HG02852 (cell line): ENCODE data around the gene FLNB.

Experiments
- ATAC-seq: cut with Tn5 transposase; IDR thresholded peaks from one replicate; pipeline ENCODE4 v1.9.1; 2021; ENCODE audit warnings: mild to moderate bottlenecking, moderate library complexity; ENCODE audit not compliant: unreplicated experiment

Gene FLNB

GRCh38 chr3:58006661-58007060, 1.6 kb upstream of the FLNB start:
- ATAC-seq = no peak

- ATAC-seq = peak; percentile 9
Measured at GRCh38 chr3:58009026-58009748, 965 bp downstream of the FLNB start.

- ATAC-seq = no peak
Measured at GRCh38 chr3:58009749-58010535, 1.7 kb downstream of the FLNB start.

- ATAC-seq = no peak
Measured at GRCh38 chr3:58010562-58010961, 2.3 kb downstream of the FLNB start.

- no peak for ATAC-seq
Measured at GRCh38 chr3:58011580-58011979, 3.4 kb downstream of the FLNB start.

GRCh38 chr3:58012302-58012701, 4.1 kb downstream of the FLNB start:
- no peak for ATAC-seq

- no peak for ATAC-seq
Measured at GRCh38 chr3:58013099-58013498, 4.9 kb downstream of the FLNB start.

- no peak for ATAC-seq
Measured at GRCh38 chr3:58013973-58014649, 5.9 kb downstream of the FLNB start.

GRCh38 chr3:58015520-58015915, 7.3 kb downstream of the FLNB start:
- ATAC-seq = no peak

GRCh38 chr3:58016710-58017109, 8.5 kb downstream of the FLNB start:
- ATAC-seq = no peak

- no peak for ATAC-seq
Measured at GRCh38 chr3:58018892-58019742, 10.9 kb downstream of the FLNB start.

GRCh38 chr3:58020783-58021071, 12.5 kb downstream of the FLNB start:
- ATAC-seq = no peak

- no peak for ATAC-seq
Measured at GRCh38 chr3:58021072-58021959, 13.1 kb downstream of the FLNB start.

GRCh38 chr3:58021962-58022361, 13.7 kb downstream of the FLNB start:
- no peak for ATAC-seq

GRCh38 chr3:58022490-58022889, 14.3 kb downstream of the FLNB start:
- no peak for ATAC-seq

- ATAC-seq = no peak
Measured at GRCh38 chr3:58023531-58023930, 15.3 kb downstream of the FLNB start.

GRCh38 chr3:58025406-58025805, 17.2 kb downstream of the FLNB start:
- no peak for ATAC-seq

- no peak for ATAC-seq
Measured at GRCh38 chr3:58025837-58026569, 17.8 kb downstream of the FLNB start.

GRCh38 chr3:58026598-58026997, 18.4 kb downstream of the FLNB start:
- no peak for ATAC-seq
